GM19452 (cell line): ENCODE data around the gene NT5C.
"Not testable (repeated sequence)": the region's sequence is repeated elsewhere in the genome, so short reads cannot be mapped to it uniquely, and the experiment has no call there.

Experiments used
- ATAC-seq: cut with Tn5 transposase; IDR thresholded peaks from one replicate; pipeline ENCODE4 v1.9.1; 2021; ENCODE audit not compliant: unreplicated experiment

The NT5C gene

GRCh38 chr17:75131278-75132017, at the start of gene NT5C:
NT5C (minus strand) TSS chr17:75131742; CDS start chr17:75131707, 35 bp downstream.
- peak; percentile 79 for ATAC-seq

GRCh38 chr17:75181110-75181509, 49.6 kb upstream of the NT5C start:
- no peak for ATAC-seq

DNA sequence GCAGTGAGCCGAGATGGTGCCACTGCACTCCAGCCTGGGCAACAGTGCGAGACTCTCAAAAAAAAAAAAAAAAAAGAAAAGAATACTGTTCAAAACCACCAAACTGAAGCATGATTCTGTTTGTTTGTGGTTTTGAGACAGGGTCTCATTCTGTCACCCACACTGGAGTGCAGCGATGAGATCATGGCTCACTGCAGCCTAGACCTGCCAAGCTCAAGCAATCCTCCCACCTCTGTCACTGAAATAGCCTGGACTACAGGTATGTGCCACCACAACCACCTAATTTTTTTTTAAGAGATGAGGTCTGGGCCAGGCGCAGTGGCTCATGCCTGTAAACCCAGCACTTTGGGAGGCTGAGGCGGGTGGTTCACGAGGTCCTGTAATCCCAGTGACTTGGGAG, 46.9 kb upstream of the NT5C start:
- no peak for ATAC-seq

- no peak for ATAC-seq
Measured at GRCh38 chr17:75176625-75177024, 45.1 kb upstream of the NT5C start.

DNA sequence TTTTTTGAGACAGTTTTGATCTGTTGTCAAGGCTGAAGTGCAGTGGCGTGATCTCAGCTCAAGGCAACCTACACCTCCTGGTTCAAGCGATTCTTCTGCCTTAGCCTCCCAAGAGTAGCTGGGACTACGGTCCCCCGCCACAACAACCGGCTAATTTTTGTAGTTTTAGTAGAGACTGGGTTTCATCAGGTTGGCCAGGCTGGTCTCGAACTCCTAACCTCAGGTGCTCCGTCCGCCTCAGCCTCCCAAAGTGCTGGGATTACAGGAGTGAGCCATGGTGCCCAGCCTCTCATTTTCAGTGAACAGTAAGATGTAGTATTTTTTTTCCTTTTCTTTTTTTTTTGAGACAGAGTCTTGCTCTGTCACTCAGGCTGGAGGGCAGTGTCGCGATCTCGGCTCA, 43.5 kb upstream of the NT5C start:
- ATAC-seq = no peak

GRCh38 chr17:75173526-75173925, 42.0 kb upstream of the NT5C start:
- no peak for ATAC-seq

- no peak for ATAC-seq
Measured at GRCh38 chr17:75168998-75169397, 37.5 kb upstream of the NT5C start.

DNA sequence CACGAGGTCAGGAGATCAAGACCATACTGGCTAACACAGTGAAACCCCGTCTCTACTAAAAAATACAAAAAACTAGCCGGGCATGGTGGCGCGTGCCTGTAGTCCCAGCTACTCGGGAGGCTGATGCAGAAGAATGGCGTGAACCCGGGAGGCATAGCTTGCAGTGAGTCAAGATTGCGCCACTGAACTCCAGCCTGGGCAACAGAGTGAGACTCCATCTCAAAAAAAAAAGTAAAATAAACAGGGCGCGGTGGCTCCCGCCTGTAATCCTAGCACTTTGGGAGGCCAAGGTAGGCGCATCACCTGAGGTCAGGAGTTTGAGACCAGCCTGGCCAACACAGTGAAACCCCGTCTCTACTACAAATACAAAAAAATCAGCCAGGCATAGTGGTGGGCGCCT, 33.1 kb upstream of the NT5C start:
- not testable (repeated sequence) for ATAC-seq

DNA sequence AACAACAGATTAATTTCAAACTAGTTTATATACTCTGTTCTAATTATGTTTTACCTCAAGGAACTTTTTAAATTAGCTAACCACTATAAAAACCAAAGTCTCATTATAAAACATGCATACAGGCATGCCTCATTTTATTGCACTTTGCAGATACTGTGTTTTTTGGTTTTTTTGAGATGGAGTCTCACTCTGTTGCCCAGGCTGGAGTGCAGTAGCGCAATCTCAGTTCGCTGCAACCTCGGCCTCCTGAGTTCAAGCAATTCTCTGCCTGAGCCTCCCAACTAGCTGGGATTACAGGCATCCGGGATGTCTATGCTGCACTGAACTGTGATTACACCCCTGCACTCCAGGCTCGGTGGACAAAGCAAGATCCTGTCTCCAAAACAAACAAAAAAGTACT, 31.5 kb upstream of the NT5C start:
- ATAC-seq = no peak

DNA sequence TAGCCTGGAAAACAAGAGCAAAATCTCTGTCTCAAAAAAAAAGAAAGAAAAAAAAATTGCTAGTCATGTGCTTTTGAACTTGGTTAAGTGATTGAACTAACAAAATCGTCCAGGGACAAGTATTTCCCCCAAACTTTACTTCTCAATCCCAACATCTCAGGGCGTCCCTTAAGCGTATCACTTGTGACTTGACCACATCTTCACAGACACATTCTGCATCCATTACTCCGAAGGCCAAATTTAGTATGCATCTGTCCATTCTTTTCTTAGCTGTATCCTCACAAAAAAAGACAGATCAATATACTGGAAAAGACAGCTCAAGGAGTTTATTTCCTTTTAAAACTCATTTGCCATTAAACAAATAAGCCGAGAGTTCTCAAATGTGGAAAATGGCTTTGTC, 28.7 kb upstream of the NT5C start:
- ATAC-seq = no peak

- ATAC-seq = no peak
Measured at GRCh38 chr17:75159196-75160031, 27.9 kb upstream of the NT5C start.

- ATAC-seq = not testable (repeated sequence)
Measured at GRCh38 chr17:75158480-75158879, 26.9 kb upstream of the NT5C start.

DNA sequence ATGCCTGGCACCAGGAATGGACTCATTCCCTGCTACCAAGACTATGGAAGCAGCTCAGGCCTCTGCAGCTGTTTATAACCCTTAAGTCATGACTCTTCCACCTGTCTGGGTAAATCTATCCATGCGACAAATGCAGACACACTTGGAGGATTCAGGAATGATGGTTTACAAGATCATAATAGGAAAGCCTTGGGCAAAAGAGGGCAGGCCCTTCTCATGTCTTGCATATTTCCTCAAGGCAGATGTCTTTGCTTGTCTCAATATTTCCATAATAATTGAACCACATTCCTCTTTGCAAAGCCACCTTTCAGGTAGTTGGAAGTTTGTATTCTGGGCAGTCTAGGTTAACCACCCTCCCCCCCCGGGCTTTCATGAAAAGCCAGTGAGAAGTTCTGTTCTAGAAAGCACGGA, 23.7 kb upstream of the NT5C start:
- no peak for ATAC-seq

DNA sequence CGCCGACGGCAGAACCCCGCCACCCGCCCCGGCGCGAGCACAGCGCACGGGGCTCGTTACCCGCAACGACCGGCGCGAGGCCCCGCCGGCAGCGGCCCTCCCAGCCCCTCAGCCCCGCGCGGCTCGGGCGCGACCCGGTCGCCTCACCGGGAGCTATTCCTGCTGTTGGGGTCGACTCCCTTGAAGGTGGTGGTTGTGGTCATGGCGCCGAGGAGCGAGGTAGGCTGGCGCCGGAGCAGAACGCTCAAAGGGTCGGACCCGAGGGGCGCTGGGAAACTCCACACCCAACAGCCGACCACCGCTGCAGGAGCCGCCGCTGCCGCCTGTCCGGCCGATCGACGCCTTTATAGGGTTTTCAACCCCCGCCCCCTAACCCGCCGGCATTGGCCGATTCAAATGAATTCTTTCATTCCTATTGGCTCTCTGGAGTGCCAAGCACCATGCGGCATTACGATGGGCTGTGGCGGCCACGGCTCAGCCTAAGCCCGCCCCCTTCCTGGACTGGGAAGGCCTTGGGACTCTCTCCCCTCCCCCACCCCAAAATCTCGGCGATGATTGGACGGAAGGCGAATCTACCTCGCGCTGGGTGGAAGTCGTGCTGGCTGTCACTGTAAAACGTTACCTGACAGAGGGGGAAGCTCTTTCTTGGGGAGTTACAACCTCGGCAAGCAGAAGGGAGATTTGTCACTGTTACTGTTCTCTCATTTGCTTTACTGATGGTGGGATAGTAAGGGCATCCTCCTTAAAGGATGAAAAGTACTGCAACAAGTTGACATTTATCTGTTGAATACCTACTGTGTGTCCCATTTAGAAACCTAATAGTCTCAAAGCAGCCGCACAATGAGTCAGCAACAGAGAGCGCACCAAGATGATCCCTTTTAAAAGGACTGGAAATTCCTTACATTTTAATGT, 22.9 kb upstream of the NT5C start, which contains the start of gene JPT1:
Gene JPT1, minus strand, starts transcription at position 318 of the 912 bp plus-strand sequence. Its CDS starts 115 bp downstream, at position 203.
- ATAC-seq = peak; percentile 92

GRCh38 chr17:75153780-75154194, 22.2 kb upstream of the NT5C start:
- ATAC-seq = peak; percentile 7

DNA sequence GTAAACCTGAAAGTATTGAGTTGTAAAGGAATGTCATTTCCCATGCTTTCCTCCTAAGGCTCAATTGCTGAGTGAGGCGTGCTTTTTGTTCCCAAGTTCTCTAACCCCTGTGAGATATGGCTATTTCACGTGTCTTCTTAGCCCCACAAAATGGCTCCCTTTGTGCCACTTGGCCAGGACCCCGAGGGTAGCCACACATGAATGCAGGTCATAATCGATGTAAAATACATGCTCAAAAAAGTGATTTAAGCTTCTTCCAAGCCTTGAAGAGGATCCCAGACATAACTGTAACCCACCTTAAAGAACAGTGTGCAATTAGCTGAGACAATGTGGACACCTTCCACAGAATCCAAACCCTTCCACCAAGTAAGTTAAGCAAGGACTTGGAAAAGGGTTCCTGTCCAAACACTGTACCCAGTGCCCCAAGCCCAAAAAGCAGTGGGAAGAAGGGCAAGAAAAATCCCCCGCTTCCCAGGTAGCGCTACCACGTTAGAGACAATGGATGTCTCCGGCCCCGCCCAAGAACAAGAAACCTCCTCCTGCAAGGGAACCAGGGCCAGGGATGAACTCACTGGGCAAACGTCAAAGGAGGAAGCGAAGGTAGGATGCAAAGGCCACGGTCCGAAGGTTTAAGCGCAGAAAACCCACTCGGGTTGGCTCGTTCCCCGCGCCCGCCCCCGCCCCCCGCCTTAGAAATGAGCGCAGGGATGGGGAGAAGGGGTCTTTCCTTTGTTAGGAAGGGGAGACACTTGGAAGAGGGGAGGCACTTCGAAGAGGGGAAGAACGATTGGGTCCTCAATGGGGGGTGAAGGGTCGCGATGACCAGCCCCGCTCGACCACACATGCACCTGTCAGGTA, 21.6 kb upstream of the NT5C start:
- ATAC-seq = no peak

DNA sequence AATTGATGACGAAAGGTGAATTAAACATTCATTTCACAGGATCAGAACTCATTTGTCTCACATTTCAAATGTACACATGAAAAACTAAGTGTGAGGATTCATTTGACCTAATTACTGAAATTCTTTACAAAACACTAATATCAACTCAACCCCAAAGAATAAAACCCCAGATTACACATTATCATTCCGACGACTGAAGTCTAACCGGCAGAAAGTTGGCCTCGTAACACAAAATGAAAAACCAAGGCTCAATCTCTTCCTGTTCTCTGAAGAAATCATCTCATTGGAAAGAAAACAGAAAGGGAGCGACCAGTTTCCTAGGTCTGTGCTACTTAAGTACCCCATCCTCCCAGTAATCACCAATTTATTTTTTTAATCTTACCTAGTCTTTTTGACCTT, 21.0 kb upstream of the NT5C start:
- no peak for ATAC-seq

- ATAC-seq = no peak
Measured at GRCh38 chr17:75151930-75152329, 20.4 kb upstream of the NT5C start.

- ATAC-seq = no peak
Measured at GRCh38 chr17:75147878-75148546, 16.5 kb upstream of the NT5C start.

DNA sequence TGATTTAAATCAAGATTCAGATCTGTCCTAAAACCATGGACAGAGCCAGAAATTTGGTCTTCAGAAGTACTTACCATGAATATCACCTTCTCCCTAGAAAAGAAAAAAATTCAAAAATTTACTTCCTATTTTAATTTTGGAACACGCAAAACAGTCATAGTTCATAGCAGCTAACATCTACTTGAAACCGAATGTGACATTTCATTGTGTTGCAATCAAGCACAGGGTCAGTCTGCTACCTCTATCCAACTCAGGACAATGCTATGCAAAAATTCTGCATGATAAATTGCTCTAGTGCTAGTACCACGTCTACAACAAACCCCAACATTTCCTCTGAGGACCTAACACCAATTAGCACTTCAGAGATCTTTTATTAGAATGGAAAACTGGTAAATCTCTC, 15.1 kb upstream of the NT5C start:
- no peak for ATAC-seq
